Gastrocnemius medialis (tissue), 4 donors: ENCODE data around the gene UMAD1. TPM values are rescaled to one million over a fixed set of nuclear protein-coding genes. Genes with fewer than 3 reads are reported as not detected.

Experiments
- ATAC-seq, 2 donors: fragments of 150-250 bp; one replicate each; pipeline ENCODE4 v1.9.1; 2016
- DNase-seq, 2 donors: peaks; one replicate each; pipeline ENCODE4 v3.0.0-alpha.2; 2019
- H3K27ac ChIP-seq, 4 donors: fragments of 200-600 bp; sonication (generic); 1 replicate in 1 of 4; 2 replicates in 3 of 4; pipeline ENCODE4 v1.5.1; 2016 to 2018; ENCODE audit warnings: mild to moderate bottlenecking in 2 of 4, moderate library complexity in 1 of 4
- H3K27me3 ChIP-seq, 3 donors: fragments of 200-600 bp; sonication (generic) in 2 of 3; 1 replicate in 1 of 3; 2 replicates in 2 of 3; pipeline versions ENCODE4 v1.5.1 to v1.6.0; 2016 to 2019; ENCODE audit warnings: mild to moderate bottlenecking in 1 of 3, moderate library complexity in 1 of 3
- H3K36me3 ChIP-seq, 2 donors: fragments of 200-600 bp; sonication (generic) in 1 of 2; one replicate each; pipeline ENCODE4 v1.5.1; 2017 to 2018
- H3K4me1 ChIP-seq, 2 donors: fragments of 200-600 bp; sonication (generic) in 1 of 2; one replicate each; pipeline ENCODE4 v1.5.1; 2016 to 2017; ENCODE audit warnings: mild to moderate bottlenecking in 2 of 2
- H3K4me3 ChIP-seq, 4 donors: fragments of 200-600 bp; sonication (generic) in 3 of 4; 1 replicate in 1 of 4; 2 replicates in 3 of 4; pipeline ENCODE4 v1.5.1; 2016 to 2019; ENCODE audit warnings: mild to moderate bottlenecking in 2 of 4
- H3K9me3 ChIP-seq, 3 donors: fragments of 200-600 bp; sonication (generic) in 2 of 3; 1 replicate in 1 of 3; 2 replicates in 2 of 3; pipeline ENCODE4 v1.5.1; 2016 to 2019
- CTCF ChIP-seq, 5 experiments: fragments of 450-650 bp in 3 of 5; fragments of 200-600 bp in 2 of 5; sonication (generic) in 2 of 5; IDR thresholded peaks in 4 of 5; conservative IDR thresholded peaks in 1 of 5; 1 replicate in 4 of 5; 2 replicates in 1 of 5; pipeline ENCODE4 v1.5.1; 2016 to 2019; ENCODE audit warnings: antibody characterized with exemption in 5 of 5, mild to moderate bottlenecking in 3 of 5, moderate library complexity in 3 of 5
- POLR2A ChIP-seq, 2 donors: fragments of 450-650 bp; IDR thresholded peaks; one replicate each; pipeline ENCODE4 v1.6.1; 2017; ENCODE audit warnings: antibody characterized with exemption in 2 of 2, mild to moderate bottlenecking in 2 of 2, moderate library complexity in 2 of 2
- in situ Hi-C, 4 donors: fragments of 200-750 bp; cut with MboI; loops; one replicate each; pipeline versions ENCODE4 v1.15.0 to v1.8.0; 2017; ENCODE audit warnings: low sequenced_read_pairs in 4 of 4
- intact Hi-C: fragments of 100-400 bp; cut with DNase I; formaldehyde crosslinking; loops from one replicate; pipeline ENCODE4 v1.15.1; 2023; ENCODE audit warnings: low total_unique reads
- total RNA-seq, 4 donors: library from RNA; depleted of rRNA; stranded (reverse); fragments of >200 nt; gene quantifications; one replicate each; pipeline versions ENCODE4 v1.1.0 to v1.2.3, GENCODE V29; 2016

The UMAD1 gene
- total RNA-seq, 4 donors from 2014 or later = 10.2 to 16.0 (median 11.1) TPM

- ATAC-seq (no peak), DNase-seq (no peak)
- H3K4me1 ChIP-seq = no peaks in the 10 kb centered on the region
- intact Hi-C loops = no loop called here
- no peaks in the 10 kb centered on the region for H3K9me3 ChIP-seq
- no peaks in the 10 kb centered on the region for H3K27me3 ChIP-seq
- H3K36me3 ChIP-seq = no peaks in the 10 kb centered on the region
- in situ Hi-C loops = no loop called here
- H3K4me3 ChIP-seq = no peak overlapping the region
- no peak for TF ChIP-seq CTCF (IDR thresholded peaks at IDR 0.05 in 4 of 5, conservative IDR thresholded peaks at IDR 0.05 in 1 of 5)
- no peak for TF ChIP-seq POLR2A (IDR thresholded peaks at IDR 0.05)
- no peak overlapping the region for H3K27ac ChIP-seq
Observed at GRCh38 chr7:7923818-7924217, 283.3 kb downstream of the UMAD1 start.

GRCh38 chr7:7924303-7924702, 283.8 kb downstream of the UMAD1 start:
- Histone ChIP-seq H3K4me1 (no peaks in the 10 kb centered on the region), H3K4me3 (no peak overlapping the region), H3K36me3 (no peaks in the 10 kb centered on the region), H3K27ac (no peak overlapping the region), H3K27me3 (no peaks in the 10 kb centered on the region), H3K9me3 (no peaks in the 10 kb centered on the region)
- DNase-seq (no peak), ATAC-seq (no peak)
- no peak for TF ChIP-seq POLR2A (IDR thresholded peaks at IDR 0.05)
- TF ChIP-seq CTCF (IDR thresholded peaks at IDR 0.05 in 4 of 5, conservative IDR thresholded peaks at IDR 0.05 in 1 of 5) = no peak
- intact Hi-C loops (no loop called here), in situ Hi-C loops (no loop called here)

Other genes with a start within 250 kb of the UMAD1 start
- 10 to 100 TPM in 1 of 4 donors, 1 to 10 TPM in 2, under 1 TPM in 1; 0.58 to 15.2 (median 2.0) TPM for gene COL28A1, start 104.9 kb upstream of the UMAD1 start, total RNA-seq
- 100 to 1,000 TPM in 3 of 4 donors, 10 to 100 TPM in 1; 68.4 to 336 (median 280) TPM for gene MIOS, start 73.9 kb upstream of the UMAD1 start, total RNA-seq
- gene RPA3, start 77.9 kb downstream of the UMAD1 start, total RNA-seq = 10 to 100 TPM in 3 of 4 donors, 1 to 10 TPM in 1; 4.7 to 14.3 (median 12.5) TPM